HFFc6 (cell line): ENCODE measurements around the gene NR3C2. TPM values are rescaled to one million over a fixed set of nuclear protein-coding genes. Genes with fewer than 3 reads are reported as not detected.

Source experiments
- DNase-seq: peaks from one replicate; pipeline ENCODE4 v3.0.0-alpha.2; 2018
- H3K27ac Mint-ChIP-seq: 2 replicates; pipeline ENCODE4 v1.8.0; 2020; ENCODE audit warnings: mild to moderate bottlenecking, mixed read lengths
- H3K27me3 Mint-ChIP-seq: 2 replicates; pipeline ENCODE4 v1.8.0; 2021; ENCODE audit warnings: mild to moderate bottlenecking, moderate library complexity, mixed read lengths; ENCODE audit not compliant: insufficient read depth
- H3K36me3 Mint-ChIP-seq: 2 replicates; pipeline ENCODE4 v1.8.0; 2021; ENCODE audit warnings: low read depth, mixed read lengths
- H3K4me1 Mint-ChIP-seq: 2 replicates; pipeline ENCODE4 v1.8.0; 2020; ENCODE audit warnings: low read depth, mixed read lengths
- H3K4me3 Mint-ChIP-seq: 2 replicates; pipeline ENCODE4 v1.8.0; 2020; ENCODE audit warnings: mild to moderate bottlenecking, moderate library complexity, mixed read lengths
- H3K9me3 Mint-ChIP-seq: 2 replicates; pipeline ENCODE4 v1.8.0; 2020; ENCODE audit warnings: mild to moderate bottlenecking, mixed read lengths
- CTCF ChIP-seq: fragments of 200-600 bp; sonication (generic); IDR thresholded peaks from 2 replicates; pipeline ENCODE4 v1.5.0; 2021; ENCODE audit warnings: antibody characterized with exemption, mild to moderate bottlenecking
- total RNA-seq, 6 experiments: library from RNA; stranded (reverse); fragmentation: NEBNext Ultra II Directional; extraction: Animal tissue kit (Norgen Biotek cat#: 25700); gene quantifications; 2 replicates in 1 of 6; 3 replicates in 5 of 6; pipeline ENCODE4 v1.2.3, GENCODE V29; 2021

The NR3C2 gene
- total RNA-seq, 6 experiments from 2014 or later: 0.07 to 0.26 (median 0.11) TPM

GRCh38 chr4:148425327-148426110 is 16.7 kb downstream of the NR3C2 start:
- H3K4me1 Mint-ChIP-seq: no peaks in the 10 kb centered on the region
- TF ChIP-seq CTCF: no peak
- no peaks in the 10 kb centered on the region for H3K36me3 Mint-ChIP-seq
- H3K9me3 Mint-ChIP-seq: no peaks in the 10 kb centered on the region; the same call in 1 of the 2 replicates
- DNase-seq: no peak
- peaks cover 2% of the 10 kb centered on the region; the same call in 1 of the 2 replicates for H3K27me3 Mint-ChIP-seq
- H3K4me3 Mint-ChIP-seq: no peak overlapping the region
- H3K27ac Mint-ChIP-seq: no peak overlapping the region

GRCh38 chr4:148420397-148420796 is 21.8 kb downstream of the NR3C2 start:
- Mint-ChIP-seq H3K27me3 (0 out of 2 replicates have a peak, but pooled peaks cover 3% of the 10 kb centered on the region), H3K4me1 (no peaks in the 10 kb centered on the region), H3K9me3 (peaks cover 4% of the 10 kb centered on the region; the same call in 1 of the 2 replicates), H3K36me3 (no peaks in the 10 kb centered on the region), H3K4me3 (no peak overlapping the region), H3K27ac (no peak overlapping the region)
- no peak for TF ChIP-seq CTCF
- no peak for DNase-seq

DNA sequence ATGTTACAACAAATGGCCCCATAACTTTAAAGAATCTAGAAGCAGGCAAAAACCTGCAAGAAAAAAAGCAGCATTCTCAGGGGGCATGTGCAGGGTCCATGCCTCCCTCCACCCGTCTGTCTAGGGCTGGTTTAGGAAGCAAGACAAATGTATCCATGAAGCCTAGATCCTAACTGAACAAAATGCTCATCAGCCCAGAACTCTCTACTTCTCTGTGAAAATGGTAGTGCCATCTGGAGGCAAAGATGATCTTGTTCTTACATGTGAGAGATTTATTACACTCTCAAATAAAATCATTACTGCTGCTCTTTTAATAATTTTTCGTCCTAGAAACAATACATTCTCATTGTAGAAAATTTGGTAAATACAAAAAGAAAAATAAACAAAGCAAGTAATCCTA is 26.7 kb downstream of the NR3C2 start:
- peaks cover 9% of the 10 kb centered on the region for H3K9me3 Mint-ChIP-seq
- no peak for TF ChIP-seq CTCF
- no peak overlapping the region for H3K4me3 Mint-ChIP-seq
- no peak overlapping the region for H3K27ac Mint-ChIP-seq
- 0 out of 2 replicates have a peak, but pooled peaks cover 3% of the 10 kb centered on the region for H3K27me3 Mint-ChIP-seq
- no peaks in the 10 kb centered on the region for H3K4me1 Mint-ChIP-seq
- DNase-seq: no peak
- no peaks in the 10 kb centered on the region for H3K36me3 Mint-ChIP-seq

DNA sequence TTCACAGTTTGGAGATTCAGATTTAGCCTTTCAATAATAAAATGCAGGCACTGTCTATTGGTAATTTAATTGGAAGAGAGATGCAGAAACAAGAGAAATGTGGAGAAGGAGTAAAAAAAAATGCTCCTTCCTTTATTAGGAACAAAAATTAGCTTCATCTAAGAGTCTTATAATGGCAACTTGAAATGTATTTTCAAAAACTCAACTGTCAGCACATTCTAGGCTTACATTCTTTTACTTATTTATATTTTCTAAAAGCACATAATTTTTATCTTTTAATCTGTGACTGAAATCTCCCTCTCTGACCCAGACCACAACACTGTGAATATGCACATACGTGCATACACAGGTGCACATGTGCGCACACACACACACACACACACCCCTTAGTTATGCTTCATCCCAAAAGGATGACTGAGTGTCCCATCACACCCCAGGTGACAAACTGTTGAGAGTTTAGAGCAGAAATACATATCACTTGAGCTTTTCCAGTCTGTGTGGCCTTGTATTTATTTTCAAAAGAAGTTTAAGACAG is 29.7 kb downstream of the NR3C2 start:
- DNase-seq: no peak
- H3K4me1 Mint-ChIP-seq: no peaks in the 10 kb centered on the region
- no peak overlapping the region for H3K4me3 Mint-ChIP-seq
- no peak overlapping the region for H3K27ac Mint-ChIP-seq
- no peaks in the 10 kb centered on the region for H3K27me3 Mint-ChIP-seq
- no peak for TF ChIP-seq CTCF
- H3K9me3 Mint-ChIP-seq: peaks cover 9% of the 10 kb centered on the region
- H3K36me3 Mint-ChIP-seq: no peaks in the 10 kb centered on the region

DNA sequence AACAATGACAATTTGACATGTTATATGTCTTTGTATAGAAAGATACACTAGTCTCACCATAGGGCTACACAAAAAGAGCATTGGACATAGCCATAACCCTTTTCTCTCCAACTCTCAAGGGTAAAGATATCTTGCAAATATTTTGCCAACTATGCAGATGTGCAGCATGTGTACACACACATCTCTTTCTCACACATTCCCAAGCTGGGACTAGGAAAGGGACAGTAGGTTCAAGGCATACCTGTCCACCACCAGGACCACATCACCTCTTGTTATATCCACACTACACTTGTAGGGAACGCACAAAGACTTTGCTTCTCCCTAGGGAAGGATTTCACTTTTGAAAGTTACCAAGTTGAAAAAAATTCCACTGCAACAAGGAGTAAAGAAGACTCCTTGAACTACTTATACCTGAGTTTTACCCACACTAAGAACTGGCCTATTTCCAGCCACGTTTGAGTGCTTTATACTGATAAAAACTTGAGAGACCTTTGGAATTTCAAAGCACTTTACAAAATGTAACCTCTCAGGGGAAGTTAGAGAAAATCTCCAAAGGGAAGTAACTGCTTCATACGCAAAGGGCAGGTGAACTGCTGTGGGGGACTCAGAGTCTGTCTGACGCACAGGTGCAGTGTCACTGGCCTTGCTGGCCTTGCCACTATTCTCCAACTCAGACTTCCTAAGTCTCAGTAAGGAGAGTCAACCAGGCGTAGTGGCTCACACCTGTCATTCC is 36.9 kb downstream of the NR3C2 start:
- Mint-ChIP-seq H3K27me3 (no peaks in the 10 kb centered on the region), H3K4me3 (no peak overlapping the region), H3K9me3 (no peaks in the 10 kb centered on the region; the same call in 1 of the 2 replicates), H3K36me3 (no peaks in the 10 kb centered on the region), H3K4me1 (no peaks in the 10 kb centered on the region), H3K27ac (no peak overlapping the region)
- no peak for DNase-seq
- TF ChIP-seq CTCF: no peak
